Ascending aorta (tissue), 2 donors: Measurements from ENCODE around the gene GPR35. TPM values are rescaled to one million over a fixed set of nuclear protein-coding genes. Genes with fewer than 3 reads are reported as not detected.

Source experiments
- DNase-seq, 2 donors: peaks; one replicate each; pipeline ENCODE4 v3.0.0-alpha.2; 2019; ENCODE audit warnings: low spot score in 2 of 2
- H3K27ac ChIP-seq, 2 donors: fragments of 200-600 bp; sonication (generic); one replicate each; pipeline ENCODE4 v1.5.1; 2016 to 2017; ENCODE audit warnings: mild to moderate bottlenecking in 1 of 2
- H3K27me3 ChIP-seq: fragments of 200-600 bp; sonication (generic); one replicate; pipeline ENCODE4 v1.5.1; 2017
- H3K36me3 ChIP-seq, 2 donors: fragments of 200-600 bp; sonication (generic); one replicate each; pipeline ENCODE4 v1.5.1; 2016
- H3K4me1 ChIP-seq, 2 donors: fragments of 200-600 bp; sonication (generic); one replicate each; pipeline ENCODE4 v1.5.1; 2016 to 2017; ENCODE audit warnings: mild to moderate bottlenecking in 1 of 2
- H3K4me3 ChIP-seq, 2 donors: fragments of 200-600 bp; sonication (generic); one replicate each; pipeline ENCODE4 v1.5.1; 2016 to 2017; ENCODE audit warnings: mild to moderate bottlenecking in 1 of 2
- H3K9me3 ChIP-seq, 2 donors: fragments of 200-600 bp; sonication (generic); one replicate each; pipeline ENCODE4 v1.5.1; 2016
- intact Hi-C: fragments of 100-400 bp; cut with DNase I; formaldehyde crosslinking; loops from one replicate; pipeline ENCODE4 v1.15.1; 2023
- total RNA-seq: library from RNA; depleted of rRNA; stranded (reverse); fragments of >200 nt; gene quantifications from one replicate; pipeline ENCODE4 v1.1.0, GENCODE V29; 2016
- TF ChIP-seq, protein P1 (sequence below), 3 experiments: fragments of 200-600 bp in 2 of 3; fragments of 450-650 bp in 1 of 3; sonication (generic) in 2 of 3; IDR thresholded peaks; one replicate each; pipeline ENCODE4 v1.5.1; 2016 to 2019; ENCODE audit warnings: antibody characterized with exemption in 3 of 3, mild to moderate bottlenecking in 1 of 3, moderate library complexity in 1 of 3

The GPR35 gene
- total RNA-seq, 1 donor from 2014 or later = not detected

DNA sequence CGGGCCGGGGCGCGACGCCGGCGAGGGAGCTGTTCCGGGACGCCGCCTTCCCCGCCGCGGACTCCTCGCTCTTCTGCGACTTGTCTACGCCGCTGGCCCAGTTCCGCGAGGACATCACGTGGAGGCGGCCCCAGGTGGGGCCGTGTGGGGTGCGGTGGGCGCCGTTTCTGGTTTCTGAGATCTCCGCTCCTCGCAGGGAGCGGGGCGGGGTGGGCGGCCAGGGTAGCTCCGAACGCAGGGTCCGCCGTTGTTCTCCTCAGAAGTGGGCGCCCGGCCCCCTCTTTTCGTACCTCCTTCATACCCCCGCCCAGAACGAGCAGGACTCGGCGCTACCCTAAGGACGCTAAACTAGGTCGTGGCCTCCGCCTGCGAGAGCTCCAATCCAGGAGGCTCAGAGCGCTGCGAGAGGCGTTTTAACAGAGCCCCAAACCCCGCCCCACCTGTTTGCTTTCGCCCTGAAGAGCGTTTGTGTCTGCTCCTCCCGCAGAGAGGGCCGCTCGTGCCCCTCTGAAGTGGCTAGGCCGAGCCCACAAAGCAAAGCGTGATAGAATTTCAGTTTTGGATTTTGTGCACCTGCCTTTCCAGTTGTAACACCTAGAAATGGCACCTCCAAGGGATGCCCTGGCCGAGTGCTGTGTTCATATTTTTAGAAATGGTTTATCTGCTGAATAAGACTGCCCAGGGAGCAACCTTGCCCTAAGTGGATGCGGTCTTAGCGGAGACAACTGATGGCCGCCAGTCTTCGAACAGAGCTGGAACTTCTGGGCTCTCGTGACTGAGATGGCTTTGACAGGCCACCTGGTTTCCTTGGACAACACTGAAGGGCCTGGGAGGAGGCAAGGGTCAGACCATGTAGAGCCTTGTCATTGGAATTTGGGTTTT lies 38.1 kb upstream of the GPR35 start:
- peak overlapping the region; percentile 97 to 99 for H3K4me3 ChIP-seq
- peak overlapping the region; percentile 94 to 96 for H3K27ac ChIP-seq
- no peak for DNase-seq
- no peaks in the 10 kb centered on the region for H3K9me3 ChIP-seq
- peaks cover 20 to 28% of the 10 kb centered on the region in 2 donors for H3K4me1 ChIP-seq
- TF ChIP-seq, protein P1, sequence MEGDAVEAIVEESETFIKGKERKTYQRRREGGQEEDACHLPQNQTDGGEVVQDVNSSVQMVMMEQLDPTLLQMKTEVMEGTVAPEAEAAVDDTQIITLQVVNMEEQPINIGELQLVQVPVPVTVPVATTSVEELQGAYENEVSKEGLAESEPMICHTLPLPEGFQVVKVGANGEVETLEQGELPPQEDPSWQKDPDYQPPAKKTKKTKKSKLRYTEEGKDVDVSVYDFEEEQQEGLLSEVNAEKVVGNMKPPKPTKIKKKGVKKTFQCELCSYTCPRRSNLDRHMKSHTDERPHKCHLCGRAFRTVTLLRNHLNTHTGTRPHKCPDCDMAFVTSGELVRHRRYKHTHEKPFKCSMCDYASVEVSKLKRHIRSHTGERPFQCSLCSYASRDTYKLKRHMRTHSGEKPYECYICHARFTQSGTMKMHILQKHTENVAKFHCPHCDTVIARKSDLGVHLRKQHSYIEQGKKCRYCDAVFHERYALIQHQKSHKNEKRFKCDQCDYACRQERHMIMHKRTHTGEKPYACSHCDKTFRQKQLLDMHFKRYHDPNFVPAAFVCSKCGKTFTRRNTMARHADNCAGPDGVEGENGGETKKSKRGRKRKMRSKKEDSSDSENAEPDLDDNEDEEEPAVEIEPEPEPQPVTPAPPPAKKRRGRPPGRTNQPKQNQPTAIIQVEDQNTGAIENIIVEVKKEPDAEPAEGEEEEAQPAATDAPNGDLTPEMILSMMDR (IDR thresholded peaks at IDR 0.05) = no peak
- H3K27me3 ChIP-seq = no peaks in the 10 kb centered on the region
- intact Hi-C loops = loop anchor here (1.0 kb wide), 3 partner anchors 19 to 562 kb away; partner anchors contain the start of genes NDUFA10 and RNPEPL1
- H3K36me3 ChIP-seq = peaks cover 9 to 26% of the 10 kb centered on the region in 2 donors

DNA sequence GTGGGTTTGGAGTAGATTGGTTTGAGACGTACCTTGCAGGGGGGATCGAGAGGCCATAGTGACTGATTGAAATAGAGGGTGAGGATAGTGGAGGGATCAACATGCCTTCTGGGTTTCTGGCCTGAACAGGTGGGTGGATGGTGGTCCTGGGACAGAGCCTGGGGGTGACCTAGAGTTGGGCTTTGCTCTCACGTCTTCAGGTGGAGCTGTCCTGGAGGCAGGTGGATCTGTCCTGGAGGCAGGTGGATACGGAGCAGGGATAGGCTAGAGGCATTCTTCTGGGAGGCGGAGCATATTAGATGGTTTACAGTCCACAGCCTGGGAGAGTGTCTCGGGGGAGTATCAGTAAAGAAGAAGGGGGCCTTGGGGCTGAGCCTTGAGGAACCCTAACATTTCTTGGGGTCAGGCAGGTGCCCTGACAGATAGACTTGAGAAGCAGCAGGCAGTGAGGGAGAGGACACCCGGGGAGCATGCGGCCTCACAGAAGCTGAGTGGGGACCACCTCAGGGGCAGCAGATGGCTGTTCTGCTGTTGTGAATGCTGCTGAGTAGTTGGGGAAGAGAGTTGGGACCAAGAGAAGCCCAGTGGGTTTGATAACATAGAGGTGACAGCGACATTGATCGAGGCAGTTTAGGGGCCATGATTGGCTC lies 37.1 kb upstream of the GPR35 start:
- Histone ChIP-seq H3K36me3 (peaks cover 9 to 31% of the 10 kb centered on the region in 2 donors), H3K9me3 (no peaks in the 10 kb centered on the region), H3K27me3 (no peaks in the 10 kb centered on the region), H3K4me3 (peak overlapping the region; percentile 97 to 99), H3K4me1 (peaks cover 20 to 28% of the 10 kb centered on the region in 2 donors), H3K27ac (no peak overlapping the region)
- TF ChIP-seq, protein P1 (IDR thresholded peaks at IDR 0.05) = no peak
- no peak for DNase-seq
- intact Hi-C loops = no loop called here

DNA sequence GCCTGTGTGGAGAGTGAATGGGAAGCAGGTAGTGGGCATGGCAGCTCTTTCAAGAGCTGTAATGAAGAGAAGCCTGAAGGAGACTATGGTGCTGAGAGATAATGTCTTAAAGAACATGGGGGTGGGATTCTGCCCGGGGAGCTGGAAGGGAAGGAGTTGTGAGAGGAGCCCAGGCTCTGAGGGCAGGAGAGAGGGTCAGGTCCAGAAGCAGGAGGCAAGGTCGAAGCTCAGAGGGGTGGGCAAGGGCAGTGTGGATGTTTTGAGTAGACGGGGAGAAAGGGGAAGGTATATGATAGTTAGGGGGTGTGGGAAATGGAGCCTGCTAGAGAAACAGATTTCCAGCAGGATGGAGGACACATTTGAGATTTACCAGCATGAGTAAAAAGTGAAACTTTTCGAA lies 36.6 kb upstream of the GPR35 start:
- no peaks in the 10 kb centered on the region for H3K9me3 ChIP-seq
- intact Hi-C loops = no loop called here
- TF ChIP-seq, protein P1 (IDR thresholded peaks at IDR 0.05) = no peak
- peaks cover 20 to 28% of the 10 kb centered on the region in 2 donors for H3K4me1 ChIP-seq
- DNase-seq = no peak
- H3K27ac ChIP-seq = no peak overlapping the region
- H3K4me3 ChIP-seq = no peak overlapping the region
- H3K36me3 ChIP-seq = peaks cover 9 to 31% of the 10 kb centered on the region in 2 donors
- H3K27me3 ChIP-seq = no peaks in the 10 kb centered on the region

DNA sequence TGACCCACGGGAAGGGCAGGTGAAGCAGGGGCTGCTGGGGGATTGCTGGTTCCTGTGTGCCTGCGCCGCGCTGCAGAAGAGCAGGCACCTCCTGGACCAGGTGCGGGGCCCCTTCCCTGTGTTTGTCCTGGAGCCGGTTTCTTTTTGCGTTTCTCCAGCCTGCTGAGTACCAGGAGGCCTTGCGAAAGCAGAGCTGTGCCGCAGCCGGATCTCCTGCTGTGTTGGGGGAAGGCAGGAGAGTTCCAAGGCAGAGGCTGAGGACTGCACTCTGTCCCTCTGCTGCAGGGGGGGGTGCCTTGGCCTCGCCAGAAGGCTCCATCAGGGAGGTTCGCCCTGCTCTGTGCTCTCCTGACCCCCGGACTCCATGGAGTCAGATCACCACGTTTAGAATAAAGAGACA lies 35.9 kb upstream of the GPR35 start:
- TF ChIP-seq, protein P1 (IDR thresholded peaks at IDR 0.05) = no peak
- DNase-seq = no peak
- H3K27ac ChIP-seq = no peak overlapping the region
- H3K36me3 ChIP-seq = peaks cover 9 to 31% of the 10 kb centered on the region in 2 donors
- H3K4me1 ChIP-seq = peaks cover 20 to 27% of the 10 kb centered on the region in 2 donors
- intact Hi-C loops = no loop called here
- H3K9me3 ChIP-seq = no peaks in the 10 kb centered on the region
- no peaks in the 10 kb centered on the region for H3K27me3 ChIP-seq
- no peak overlapping the region for H3K4me3 ChIP-seq

DNA sequence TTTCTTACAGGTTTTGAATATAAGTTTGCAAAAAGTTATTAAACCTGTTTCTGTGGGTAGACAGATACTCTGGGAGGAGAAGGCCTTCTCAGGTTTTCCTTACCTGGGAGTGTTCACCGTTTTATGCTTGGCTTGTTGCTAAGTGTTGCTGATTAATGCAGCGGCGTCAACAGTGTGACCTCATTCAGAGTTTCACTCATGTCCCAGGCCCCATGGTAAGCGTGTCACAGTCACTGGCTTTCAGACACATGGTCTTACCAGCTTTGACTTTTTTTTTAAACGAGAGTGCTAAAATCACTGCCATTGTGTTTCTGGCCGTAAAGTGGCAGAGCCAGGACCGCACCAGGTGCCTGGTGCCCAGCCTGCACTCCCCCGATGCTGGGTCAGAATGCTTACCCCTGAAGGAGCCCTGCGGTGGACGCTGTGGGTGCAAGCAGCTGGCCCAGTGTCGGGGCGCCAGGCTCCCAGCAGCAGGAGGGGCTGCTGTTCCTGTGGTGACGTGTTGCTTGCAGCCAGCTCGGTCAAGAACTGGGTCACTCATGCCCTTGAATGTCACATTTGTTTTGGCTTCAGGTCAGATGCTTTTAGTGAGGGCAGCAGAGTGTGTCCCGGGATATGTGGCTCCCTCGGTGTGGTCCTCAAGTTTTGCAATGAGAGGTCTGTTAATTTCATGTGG lies 35.3 kb upstream of the GPR35 start:
- TF ChIP-seq, protein P1 (IDR thresholded peaks at IDR 0.05) = no peak
- Histone ChIP-seq H3K9me3 (no peaks in the 10 kb centered on the region), H3K27me3 (no peaks in the 10 kb centered on the region), H3K4me3 (no peak overlapping the region), H3K36me3 (peaks cover 9 to 31% of the 10 kb centered on the region in 2 donors), H3K27ac (no peak overlapping the region), H3K4me1 (peaks cover 16 to 21% of the 10 kb centered on the region in 2 donors)
- DNase-seq = no peak
- intact Hi-C loops = no loop called here
